ENCODE results near the gene MEIS1.

MEIS1 gene

DNA sequence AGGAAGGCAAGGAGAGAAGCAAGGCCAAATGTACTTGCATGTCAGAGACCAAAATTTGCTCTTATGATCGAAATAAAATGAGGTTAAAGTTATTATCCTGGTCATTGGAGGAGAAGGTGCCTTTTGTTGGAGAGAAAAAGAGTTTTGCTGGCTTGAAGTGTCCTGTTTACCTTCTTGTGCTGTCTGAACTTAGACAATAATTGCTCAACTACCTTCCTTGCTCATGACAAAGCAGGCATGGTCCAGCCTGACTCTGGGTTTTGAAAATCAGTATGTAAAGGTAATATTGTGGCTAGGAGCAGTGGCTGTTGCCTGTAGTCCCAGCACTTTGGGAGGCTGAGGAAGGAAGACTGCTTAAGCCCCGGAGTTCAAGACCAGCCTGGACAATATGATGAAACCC lies 89.1 kb downstream of the MEIS1 start:
- no peak for TF ChIP-seq TAF1 (IDR thresholded peaks at IDR 0.05; ENCODE audit: borderline replicate concordance, low read depth, low read length)
- no peak for TF ChIP-seq POLR2A (IDR thresholded peaks at IDR 0.05; ENCODE audit: low read depth, low read length)
- no peak for FAIRE-seq
- DNase-seq (ENCODE audit: insufficient read length) = no peak

GRCh38 chr2:66525606-66526005 lies 90.7 kb downstream of the MEIS1 start:
- TF ChIP-seq TAF1 (IDR thresholded peaks at IDR 0.05; ENCODE audit: borderline replicate concordance, low read depth, low read length) (no peak), POLR2A (IDR thresholded peaks at IDR 0.05; ENCODE audit: low read depth, low read length) (no peak), POLR2AphosphoS5 (IDR thresholded peaks at IDR 0.05; ENCODE audit: low read depth, low read length) (no peak)

DNA sequence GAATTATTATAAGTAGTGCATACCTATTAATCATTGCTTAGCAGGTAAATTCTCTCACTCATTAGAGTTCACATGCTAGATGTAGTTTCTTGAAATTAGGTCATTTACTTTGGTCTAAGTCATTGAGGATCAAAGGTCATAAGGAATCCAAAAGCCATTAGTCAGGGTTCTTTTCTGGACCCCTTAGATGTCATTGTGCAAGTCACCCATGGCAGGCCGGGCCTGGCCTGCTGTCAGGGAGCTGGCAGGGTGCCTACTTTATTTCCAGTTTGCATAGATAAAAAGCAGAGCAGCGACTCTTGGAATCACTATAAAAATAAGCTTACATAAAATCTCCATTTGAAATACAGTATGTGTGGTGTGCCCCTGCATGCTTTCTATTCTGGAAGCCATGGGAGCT lies 91.3 kb downstream of the MEIS1 start:
- DNase-seq (ENCODE audit: insufficient read length) (no peak), FAIRE-seq (no peak)
- no peak for TF ChIP-seq POLR2AphosphoS5 (IDR thresholded peaks at IDR 0.05; ENCODE audit: low read depth, low read length)
- TF ChIP-seq POLR2A (IDR thresholded peaks at IDR 0.05; ENCODE audit: low read depth, low read length) = no peak
- TF ChIP-seq TAF1 (IDR thresholded peaks at IDR 0.05; ENCODE audit: borderline replicate concordance, low read depth, low read length) = no peak

More at GRCh38 chr2:66525606-66526005, 90.7 kb downstream of the MEIS1 start:
- DNase-seq (ENCODE audit: insufficient read length) (no peak), FAIRE-seq (no peak)

DNA sequence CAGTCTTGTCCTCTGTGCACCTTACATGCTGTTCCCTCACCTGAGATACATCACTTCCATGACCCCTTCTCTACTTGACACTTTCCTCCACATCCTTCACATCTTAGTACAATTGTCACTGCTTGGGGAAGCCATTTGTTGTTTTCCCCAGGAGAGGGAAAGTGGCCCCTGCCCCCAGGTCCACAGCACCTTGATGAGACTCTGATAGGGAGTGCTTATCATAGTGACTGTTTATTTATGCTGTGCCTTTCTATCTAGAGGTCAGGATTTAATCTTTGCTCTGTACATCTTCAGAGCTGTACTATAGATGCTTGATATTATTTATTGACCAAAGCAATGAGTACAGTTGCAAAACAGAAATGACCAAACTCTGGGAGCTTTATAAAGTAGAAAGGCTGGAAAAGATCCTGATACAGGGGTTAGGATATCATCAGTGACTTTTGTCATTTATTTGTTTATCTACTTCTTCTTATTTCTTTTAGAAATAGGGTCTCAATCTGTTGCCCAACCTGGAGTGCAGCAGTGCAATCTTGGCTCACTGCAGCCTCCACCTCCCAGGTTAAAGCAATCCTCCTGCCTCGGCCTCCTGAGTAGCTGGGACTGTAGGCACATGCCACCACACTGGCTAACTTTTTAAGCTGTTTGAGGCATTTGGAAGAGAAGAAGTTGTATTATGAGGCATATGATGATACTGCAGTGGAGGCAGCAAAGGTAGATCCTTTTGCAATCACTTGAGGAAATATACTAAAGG lies 94.2 kb downstream of the MEIS1 start:
- no peak for TF ChIP-seq TAF1 (IDR thresholded peaks at IDR 0.05; ENCODE audit: borderline replicate concordance, low read depth, low read length)
- no peak for TF ChIP-seq POLR2A (IDR thresholded peaks at IDR 0.05; ENCODE audit: low read depth, low read length)
- no peak for TF ChIP-seq POLR2AphosphoS5 (IDR thresholded peaks at IDR 0.05; ENCODE audit: low read depth, low read length)
- FAIRE-seq = no peak
- DNase-seq (ENCODE audit: insufficient read length) = no peak

DNA sequence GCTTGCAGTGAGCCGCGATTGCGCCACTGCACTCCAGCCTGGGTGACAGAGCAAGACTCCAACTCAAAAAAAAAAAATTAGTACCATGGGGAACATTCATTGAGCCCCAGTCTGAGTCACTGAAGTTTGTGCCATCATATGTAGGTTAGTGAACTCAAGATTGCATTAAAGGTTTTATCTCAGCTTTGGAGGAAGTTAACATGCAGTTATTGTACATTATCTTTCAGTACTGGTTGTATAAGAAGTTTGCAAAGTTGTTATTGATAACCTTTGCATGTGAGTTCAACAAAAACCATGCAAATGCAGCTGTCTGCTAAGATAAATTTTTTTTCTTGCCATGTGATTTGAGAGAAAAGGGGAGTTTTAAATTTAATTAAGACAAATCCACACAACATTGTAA lies 95.7 kb downstream of the MEIS1 start:
- FAIRE-seq (no peak), DNase-seq (ENCODE audit: insufficient read length) (no peak)
- no peak for TF ChIP-seq TAF1 (IDR thresholded peaks at IDR 0.05; ENCODE audit: borderline replicate concordance, low read depth, low read length)
- TF ChIP-seq POLR2A (IDR thresholded peaks at IDR 0.05; ENCODE audit: low read depth, low read length) = no peak
- no peak for TF ChIP-seq POLR2AphosphoS5 (IDR thresholded peaks at IDR 0.05; ENCODE audit: low read depth, low read length)

- no peak for TF ChIP-seq TAF1 (IDR thresholded peaks at IDR 0.05; ENCODE audit: borderline replicate concordance, low read depth, low read length)
- no peak for TF ChIP-seq POLR2A (IDR thresholded peaks at IDR 0.05; ENCODE audit: low read depth, low read length)
- TF ChIP-seq POLR2AphosphoS5 (IDR thresholded peaks at IDR 0.05; ENCODE audit: low read depth, low read length) = no peak
- FAIRE-seq (no peak), DNase-seq (ENCODE audit: insufficient read length) (no peak)
Measured at GRCh38 chr2:66531155-66531554, 96.2 kb downstream of the MEIS1 start.

DNA sequence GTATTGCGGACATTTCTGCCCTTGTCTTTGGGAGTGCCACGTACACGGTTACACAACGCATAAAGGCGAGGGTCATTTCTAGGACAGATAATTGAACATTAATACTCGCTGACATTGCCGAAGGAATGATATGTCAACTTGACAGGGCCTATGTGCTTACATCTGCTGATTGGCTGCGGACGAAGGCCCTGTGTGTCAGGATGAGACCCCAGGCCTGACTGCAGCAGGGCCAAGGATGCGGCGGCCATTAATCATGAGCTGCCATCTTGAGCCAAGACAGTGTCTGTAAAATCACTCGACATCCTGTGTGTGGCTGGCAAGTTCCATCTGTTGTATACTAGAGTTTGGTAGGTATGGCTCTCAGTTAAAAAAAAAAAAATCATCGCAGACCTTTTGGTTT lies 96.6 kb downstream of the MEIS1 start:
- TF ChIP-seq POLR2AphosphoS5 (IDR thresholded peaks at IDR 0.05; ENCODE audit: low read depth, low read length) = no peak
- no peak for TF ChIP-seq TAF1 (IDR thresholded peaks at IDR 0.05; ENCODE audit: borderline replicate concordance, low read depth, low read length)
- no peak for TF ChIP-seq POLR2A (IDR thresholded peaks at IDR 0.05; ENCODE audit: low read depth, low read length)
- FAIRE-seq = no peak

GRCh38 chr2:66532972-66533868 lies 98.3 kb downstream of the MEIS1 start:
- FAIRE-seq (no peak), DNase-seq (ENCODE audit: insufficient read length) (no peak)
- TF ChIP-seq POLR2A (IDR thresholded peaks at IDR 0.05; ENCODE audit: low read depth, low read length) (no peak), POLR2AphosphoS5 (IDR thresholded peaks at IDR 0.05; ENCODE audit: low read depth, low read length) (no peak), TAF1 (IDR thresholded peaks at IDR 0.05; ENCODE audit: borderline replicate concordance, low read depth, low read length) (no peak)

More for the DNA sequence above, 96.6 kb downstream of the MEIS1 start:
- no peak for DNase-seq (ENCODE audit: insufficient read length)

DNA sequence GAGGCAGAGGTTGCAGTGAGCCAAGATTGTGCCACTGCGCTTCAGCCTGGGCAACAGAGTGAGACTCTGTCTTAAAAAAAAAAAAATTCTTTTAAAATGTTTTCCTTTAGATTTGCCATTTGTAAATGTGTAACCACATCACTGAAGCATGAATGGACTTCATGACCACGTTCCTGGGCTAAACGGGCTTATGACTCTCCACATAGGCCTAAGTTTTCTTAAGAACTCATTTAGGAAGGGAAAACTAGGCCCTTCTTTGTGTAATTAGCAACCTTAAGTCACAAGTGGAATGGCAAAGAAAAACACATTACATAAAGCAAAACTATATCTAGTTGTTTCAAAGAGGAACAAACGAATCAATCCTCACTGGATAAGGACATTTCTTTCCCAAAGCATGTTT lies 99.5 kb downstream of the MEIS1 start:
- no peak for DNase-seq (ENCODE audit: insufficient read length)
- FAIRE-seq = no peak
- TF ChIP-seq POLR2AphosphoS5 (IDR thresholded peaks at IDR 0.05; ENCODE audit: low read depth, low read length) (no peak), POLR2A (IDR thresholded peaks at IDR 0.05; ENCODE audit: low read depth, low read length) (no peak), TAF1 (IDR thresholded peaks at IDR 0.05; ENCODE audit: borderline replicate concordance, low read depth, low read length) (no peak)

GRCh38 chr2:66535574-66536289 lies 100.8 kb downstream of the MEIS1 start:
- TF ChIP-seq POLR2A (IDR thresholded peaks at IDR 0.05; ENCODE audit: low read depth, low read length) = no peak
- TF ChIP-seq POLR2AphosphoS5 (IDR thresholded peaks at IDR 0.05; ENCODE audit: low read depth, low read length) = no peak
- TF ChIP-seq TAF1 (IDR thresholded peaks at IDR 0.05; ENCODE audit: borderline replicate concordance, low read depth, low read length) = no peak
- FAIRE-seq (no peak), DNase-seq (ENCODE audit: insufficient read length) (no peak)

- FAIRE-seq (no peak), DNase-seq (ENCODE audit: insufficient read length) (no peak)
- no peak for TF ChIP-seq TAF1 (IDR thresholded peaks at IDR 0.05; ENCODE audit: borderline replicate concordance, low read depth, low read length)
- TF ChIP-seq POLR2AphosphoS5 (IDR thresholded peaks at IDR 0.05; ENCODE audit: low read depth, low read length) = no peak
- TF ChIP-seq POLR2A (IDR thresholded peaks at IDR 0.05; ENCODE audit: low read depth, low read length) = no peak
Measured at GRCh38 chr2:66536290-66536673, 101.4 kb downstream of the MEIS1 start.

Data from GM12892 (cell line).